ENCODE measurements around the gene NOTCH1. TPM values are rescaled to one million over a fixed set of nuclear protein-coding genes. Genes with fewer than 3 reads are reported as not detected.
A peak's percentile ranks its signal among the peaks of the same experiment; 100 is the strongest.

Gene NOTCH1
- total RNA-seq, 1 experiment from 2014 or later: 95.6 TPM

DNA sequence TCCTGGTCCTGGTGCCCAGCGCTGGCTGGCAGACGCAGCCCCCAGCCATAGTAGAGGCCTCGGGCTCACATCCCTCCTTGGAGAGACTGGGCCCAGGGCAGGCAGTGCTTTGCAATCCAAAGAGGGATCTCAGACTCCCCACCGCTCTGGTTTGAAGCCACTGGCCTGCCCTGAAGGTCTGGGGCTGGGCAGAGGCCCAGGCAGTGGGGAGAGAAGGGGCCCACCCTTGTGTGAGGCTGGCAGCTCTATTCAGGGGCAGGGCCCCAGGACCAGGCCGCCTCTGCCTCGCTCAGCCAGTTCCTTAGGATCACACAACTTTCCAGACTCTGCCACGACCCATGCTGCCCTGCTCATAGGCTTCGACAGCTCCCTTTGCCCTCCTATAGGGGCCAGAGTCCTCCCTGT, 52.3 kb downstream of the NOTCH1 start:
- no peaks in the 10 kb centered on the region for H3K27me3 Mint-ChIP-seq (ENCODE audit: low read depth)
- no peak; the same call in 1 of the 2 replicates for ATAC-seq
- DNase-seq (ENCODE audit: low spot score): no peak
- POLR2A ChIA-PET: no interaction called here
- H3K9me3 Mint-ChIP-seq: peaks cover 3% of the 10 kb centered on the region; the same call in 1 of the 2 replicates
- CTCF ChIA-PET: no interaction called here
- H3K4me3 Mint-ChIP-seq: no peak overlapping the region
- TF ChIP-seq ETV6 (CRISPR knock-in tag; IDR thresholded peaks at IDR 0.05) (0 out of 2 replicates have a peak, but pooled peaks have one; percentile 44), NFATC4 (CRISPR knock-in tag; IDR thresholded peaks at IDR 0.05) (no peak)
- H3K27ac Mint-ChIP-seq: no peak overlapping the region
- H3K36me3 Mint-ChIP-seq: peaks cover 3% of the 10 kb centered on the region; the same call in 1 of the 2 replicates
- H3K4me1 Mint-ChIP-seq: no peaks in the 10 kb centered on the region

DNA sequence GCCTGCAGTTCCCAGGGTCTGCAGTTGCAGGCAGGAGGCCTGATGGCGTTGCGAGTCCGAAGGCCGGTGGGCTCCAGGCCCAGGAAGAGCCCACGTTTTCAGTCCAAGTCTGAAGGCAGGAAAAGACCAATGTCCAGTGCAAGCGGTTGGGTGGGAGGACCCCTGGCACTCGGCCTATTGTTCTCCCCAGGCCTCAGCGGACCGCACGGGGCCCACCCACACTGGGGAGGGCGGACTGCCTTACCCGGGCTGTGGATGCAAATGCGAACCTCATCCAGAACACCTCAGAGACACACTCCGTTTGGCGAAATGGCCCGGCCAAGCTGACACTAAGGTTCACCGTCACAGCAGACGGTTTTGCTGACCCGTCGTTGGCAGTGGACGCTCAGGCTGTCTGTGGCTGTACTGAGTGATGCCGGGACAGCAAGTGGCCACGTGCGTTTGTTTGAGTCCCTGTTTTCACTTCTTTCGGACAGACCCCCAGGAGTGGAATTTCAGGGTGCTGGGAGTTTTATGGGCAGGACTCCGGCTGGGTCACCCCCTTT, 52.8 kb downstream of the NOTCH1 start:
- H3K27ac Mint-ChIP-seq: no peak overlapping the region; the same call in 1 of the 2 replicates
- no peak overlapping the region for H3K4me3 Mint-ChIP-seq
- H3K9me3 Mint-ChIP-seq: peaks cover 3% of the 10 kb centered on the region; the same call in 1 of the 2 replicates
- ChIA-PET POLR2A (no interaction called here), CTCF (no interaction called here)
- TF ChIP-seq GTF2I (CRISPR knock-in tag; conservative IDR thresholded peaks at IDR 0.05): no peak
- no peak for TF ChIP-seq NFYB (CRISPR knock-in tag; conservative IDR thresholded peaks at IDR 0.05; ENCODE audit: low read depth)
- no peak for TF ChIP-seq ZNF317 (CRISPR knock-in tag; IDR thresholded peaks at IDR 0.05; ENCODE audit: borderline replicate concordance, low read depth)
- no peaks in the 10 kb centered on the region for H3K4me1 Mint-ChIP-seq
- H3K27me3 Mint-ChIP-seq (ENCODE audit: low read depth): no peaks in the 10 kb centered on the region
- DNase-seq (ENCODE audit: low spot score) (no peak), ATAC-seq (no peak)
- H3K36me3 Mint-ChIP-seq: peaks cover 3% of the 10 kb centered on the region; the same call in 1 of the 2 replicates

DNA sequence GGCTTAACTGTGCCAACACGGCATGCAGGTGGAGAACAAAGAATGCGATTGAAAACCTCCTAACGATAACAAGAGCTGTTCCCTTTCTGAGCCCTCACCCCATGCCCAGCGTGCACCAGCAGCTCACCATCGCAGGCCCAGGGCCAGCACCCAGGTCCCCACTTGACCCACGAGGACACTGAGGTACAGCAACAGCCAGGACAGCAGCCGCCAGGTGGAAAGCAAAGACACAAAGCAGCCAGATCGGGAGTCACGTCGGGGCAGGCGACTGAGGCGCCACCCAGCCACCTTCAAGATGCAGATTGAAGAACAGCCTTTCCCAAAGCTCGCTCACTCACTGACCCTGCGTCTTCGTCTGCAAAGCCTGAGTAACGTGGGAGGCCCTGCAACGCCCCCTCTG, 56.1 kb downstream of the NOTCH1 start:
- H3K27me3 Mint-ChIP-seq (ENCODE audit: low read depth): no peaks in the 10 kb centered on the region
- no peak for ATAC-seq
- no peak for TF ChIP-seq ESRRA (CRISPR knock-in tag; IDR thresholded peaks at IDR 0.05; ENCODE audit: borderline replicate concordance)
- TF ChIP-seq E2F5 (CRISPR knock-in tag; IDR thresholded peaks at IDR 0.05): no peak
- TF ChIP-seq ZSCAN18 (CRISPR knock-in tag; IDR thresholded peaks at IDR 0.05): no peak
- no peak for TF ChIP-seq AR (CRISPR knock-in tag; IDR thresholded peaks at IDR 0.05)
- no peak for TF ChIP-seq TEAD4 (CRISPR knock-in tag; IDR thresholded peaks at IDR 0.05)
- TF ChIP-seq GTF2I (CRISPR knock-in tag; conservative IDR thresholded peaks at IDR 0.05): no peak
- no peak for TF ChIP-seq ZNF317 (CRISPR knock-in tag; IDR thresholded peaks at IDR 0.05; ENCODE audit: borderline replicate concordance, low read depth)
- TF ChIP-seq FOXJ3 (CRISPR knock-in tag; IDR thresholded peaks at IDR 0.05; ENCODE audit: borderline replicate concordance): no peak
- TF ChIP-seq, protein P1, sequence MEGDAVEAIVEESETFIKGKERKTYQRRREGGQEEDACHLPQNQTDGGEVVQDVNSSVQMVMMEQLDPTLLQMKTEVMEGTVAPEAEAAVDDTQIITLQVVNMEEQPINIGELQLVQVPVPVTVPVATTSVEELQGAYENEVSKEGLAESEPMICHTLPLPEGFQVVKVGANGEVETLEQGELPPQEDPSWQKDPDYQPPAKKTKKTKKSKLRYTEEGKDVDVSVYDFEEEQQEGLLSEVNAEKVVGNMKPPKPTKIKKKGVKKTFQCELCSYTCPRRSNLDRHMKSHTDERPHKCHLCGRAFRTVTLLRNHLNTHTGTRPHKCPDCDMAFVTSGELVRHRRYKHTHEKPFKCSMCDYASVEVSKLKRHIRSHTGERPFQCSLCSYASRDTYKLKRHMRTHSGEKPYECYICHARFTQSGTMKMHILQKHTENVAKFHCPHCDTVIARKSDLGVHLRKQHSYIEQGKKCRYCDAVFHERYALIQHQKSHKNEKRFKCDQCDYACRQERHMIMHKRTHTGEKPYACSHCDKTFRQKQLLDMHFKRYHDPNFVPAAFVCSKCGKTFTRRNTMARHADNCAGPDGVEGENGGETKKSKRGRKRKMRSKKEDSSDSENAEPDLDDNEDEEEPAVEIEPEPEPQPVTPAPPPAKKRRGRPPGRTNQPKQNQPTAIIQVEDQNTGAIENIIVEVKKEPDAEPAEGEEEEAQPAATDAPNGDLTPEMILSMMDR (IDR thresholded peaks at IDR 0.05): no peak
- no peak for TF ChIP-seq JUN (CRISPR knock-in tag; IDR thresholded peaks at IDR 0.05)
- no peak for TF ChIP-seq USF1 (CRISPR knock-in tag; IDR thresholded peaks at IDR 0.05)
- TF ChIP-seq ATF2 (CRISPR knock-in tag; IDR thresholded peaks at IDR 0.05; ENCODE audit: borderline replicate concordance, low read depth): no peak
- TF ChIP-seq, protein P2, sequence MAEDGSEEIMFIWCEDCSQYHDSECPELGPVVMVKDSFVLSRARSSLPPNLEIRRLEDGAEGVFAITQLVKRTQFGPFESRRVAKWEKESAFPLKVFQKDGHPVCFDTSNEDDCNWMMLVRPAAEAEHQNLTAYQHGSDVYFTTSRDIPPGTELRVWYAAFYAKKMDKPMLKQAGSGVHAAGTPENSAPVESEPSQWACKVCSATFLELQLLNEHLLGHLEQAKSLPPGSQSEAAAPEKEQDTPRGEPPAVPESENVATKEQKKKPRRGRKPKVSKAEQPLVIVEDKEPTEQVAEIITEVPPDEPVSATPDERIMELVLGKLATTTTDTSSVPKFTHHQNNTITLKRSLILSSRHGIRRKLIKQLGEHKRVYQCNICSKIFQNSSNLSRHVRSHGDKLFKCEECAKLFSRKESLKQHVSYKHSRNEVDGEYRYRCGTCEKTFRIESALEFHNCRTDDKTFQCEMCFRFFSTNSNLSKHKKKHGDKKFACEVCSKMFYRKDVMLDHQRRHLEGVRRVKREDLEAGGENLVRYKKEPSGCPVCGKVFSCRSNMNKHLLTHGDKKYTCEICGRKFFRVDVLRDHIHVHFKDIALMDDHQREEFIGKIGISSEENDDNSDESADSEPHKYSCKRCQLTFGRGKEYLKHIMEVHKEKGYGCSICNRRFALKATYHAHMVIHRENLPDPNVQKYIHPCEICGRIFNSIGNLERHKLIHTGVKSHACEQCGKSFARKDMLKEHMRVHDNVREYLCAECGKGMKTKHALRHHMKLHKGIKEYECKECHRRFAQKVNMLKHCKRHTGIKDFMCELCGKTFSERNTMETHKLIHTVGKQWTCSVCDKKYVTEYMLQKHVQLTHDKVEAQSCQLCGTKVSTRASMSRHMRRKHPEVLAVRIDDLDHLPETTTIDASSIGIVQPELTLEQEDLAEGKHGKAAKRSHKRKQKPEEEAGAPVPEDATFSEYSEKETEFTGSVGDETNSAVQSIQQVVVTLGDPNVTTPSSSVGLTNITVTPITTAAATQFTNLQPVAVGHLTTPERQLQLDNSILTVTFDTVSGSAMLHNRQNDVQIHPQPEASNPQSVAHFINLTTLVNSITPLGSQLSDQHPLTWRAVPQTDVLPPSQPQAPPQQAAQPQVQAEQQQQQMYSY (CRISPR knock-in tag; IDR thresholded peaks at IDR 0.05): no peak
- TF ChIP-seq NFE2L1 (CRISPR knock-in tag; IDR thresholded peaks at IDR 0.05): no peak

More for the DNA sequence above, 56.1 kb downstream of the NOTCH1 start:
- no peak overlapping the region for H3K27ac Mint-ChIP-seq
- H3K36me3 Mint-ChIP-seq: no peaks in the 10 kb centered on the region
- ChIA-PET POLR2A (interaction anchor here (0.6 kb wide), 1 partner anchor 79 kb away, joined by 5 read pairs; the partner anchor contains the start of genes ENTR1 and PMPCA), CTCF (interaction anchor here (0.6 to 9.1 kb wide), 13 partner anchors 32 to 578 kb away, joined by 3 to 163 read pairs (median 4); no protein-coding TSS in a partner anchor)
- peaks cover 3% of the 10 kb centered on the region; the same call in 1 of the 2 replicates for H3K9me3 Mint-ChIP-seq
- DNase-seq (ENCODE audit: low spot score): no peak
- H3K4me3 Mint-ChIP-seq: no peak overlapping the region
- peaks cover 2% of the 10 kb centered on the region for H3K4me1 Mint-ChIP-seq

All from WTC11 (cell line).